ENCODE measurements around the gene HIVEP2. TPM values are rescaled to one million over a fixed set of nuclear protein-coding genes. Genes with fewer than 3 reads are reported as not detected.

The HIVEP2 gene
- total RNA-seq, 1 donor from 2014 or later, result 7.9 TPM

DNA sequence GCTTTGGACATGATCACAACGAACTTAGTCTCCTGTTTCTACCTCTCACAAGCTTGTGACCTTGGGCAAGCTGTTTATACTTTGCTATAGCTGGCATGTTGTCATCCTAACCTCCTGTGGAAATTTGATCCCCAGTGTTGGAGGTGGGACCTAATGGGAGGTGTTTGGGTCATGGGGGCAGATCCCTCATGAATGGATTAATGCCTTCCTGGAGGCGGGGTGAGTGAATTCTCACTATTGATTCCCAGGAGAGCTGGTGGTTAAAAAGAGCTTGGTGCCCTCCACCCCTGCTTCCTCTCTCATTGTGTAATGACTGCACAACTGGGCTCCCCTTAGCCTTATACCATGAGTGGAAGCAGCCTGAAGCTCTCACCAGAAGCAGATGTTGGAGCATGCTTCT, 228.9 kb downstream of the HIVEP2 start:
- FAIRE-seq (no peak), DNase-seq (ENCODE audit: low read depth) (no peak)
- Histone ChIP-seq H3K36me3 (ENCODE audit: control insufficient read depth, insufficient read depth, low read length) (no peaks in the 10 kb centered on the region), H3K4me3 (ENCODE audit: low read depth, low read length) (no peak overlapping the region), H3K27me3 (ENCODE audit: control insufficient read depth, insufficient read depth, low read length) (peaks cover 1% of the 10 kb centered on the region)
- TF ChIP-seq, protein P1, sequence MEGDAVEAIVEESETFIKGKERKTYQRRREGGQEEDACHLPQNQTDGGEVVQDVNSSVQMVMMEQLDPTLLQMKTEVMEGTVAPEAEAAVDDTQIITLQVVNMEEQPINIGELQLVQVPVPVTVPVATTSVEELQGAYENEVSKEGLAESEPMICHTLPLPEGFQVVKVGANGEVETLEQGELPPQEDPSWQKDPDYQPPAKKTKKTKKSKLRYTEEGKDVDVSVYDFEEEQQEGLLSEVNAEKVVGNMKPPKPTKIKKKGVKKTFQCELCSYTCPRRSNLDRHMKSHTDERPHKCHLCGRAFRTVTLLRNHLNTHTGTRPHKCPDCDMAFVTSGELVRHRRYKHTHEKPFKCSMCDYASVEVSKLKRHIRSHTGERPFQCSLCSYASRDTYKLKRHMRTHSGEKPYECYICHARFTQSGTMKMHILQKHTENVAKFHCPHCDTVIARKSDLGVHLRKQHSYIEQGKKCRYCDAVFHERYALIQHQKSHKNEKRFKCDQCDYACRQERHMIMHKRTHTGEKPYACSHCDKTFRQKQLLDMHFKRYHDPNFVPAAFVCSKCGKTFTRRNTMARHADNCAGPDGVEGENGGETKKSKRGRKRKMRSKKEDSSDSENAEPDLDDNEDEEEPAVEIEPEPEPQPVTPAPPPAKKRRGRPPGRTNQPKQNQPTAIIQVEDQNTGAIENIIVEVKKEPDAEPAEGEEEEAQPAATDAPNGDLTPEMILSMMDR (IDR thresholded peaks at IDR 0.05; ENCODE audit: insufficient read depth, low read length, severe bottlenecking), result no peak

DNA sequence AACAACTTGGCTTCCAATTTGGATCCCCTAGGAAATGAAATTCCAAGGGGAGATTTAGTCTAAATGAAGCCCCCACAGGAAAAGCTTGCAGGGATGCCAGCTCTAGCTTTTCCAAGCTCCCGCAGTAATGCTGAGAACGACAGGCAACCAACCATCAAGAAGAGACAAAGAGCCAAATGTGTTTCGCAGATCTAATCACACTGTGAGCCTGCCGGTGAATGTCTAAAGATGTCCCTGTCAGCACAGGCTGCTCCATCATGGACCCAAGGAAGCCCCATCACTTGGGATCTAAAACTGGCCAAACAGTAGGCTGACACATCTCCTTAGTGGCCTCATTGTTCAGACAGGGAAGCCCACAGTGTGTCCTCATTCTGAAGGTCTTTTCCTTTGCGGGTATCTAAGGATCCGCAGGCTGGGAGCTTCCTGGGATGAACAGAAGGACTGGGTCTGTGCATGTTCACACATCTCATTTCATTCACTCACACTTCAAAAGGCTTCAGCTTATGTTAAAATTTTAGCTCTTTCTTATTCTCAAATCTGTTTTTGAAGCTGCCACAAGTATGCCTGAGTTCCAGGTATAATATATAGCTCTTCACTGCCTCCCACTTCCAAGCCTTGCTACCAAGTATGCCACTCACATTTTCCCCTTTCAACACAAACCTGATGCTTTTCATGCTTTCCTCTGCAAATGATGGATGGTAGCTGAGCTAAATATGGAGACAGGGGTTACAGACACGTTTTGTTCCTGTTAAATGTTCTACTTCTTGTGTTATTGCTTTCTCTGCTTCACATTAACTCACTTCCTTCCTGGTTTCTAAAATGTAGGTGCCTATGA, 229.8 kb downstream of the HIVEP2 start:
- no peak overlapping the region for H3K4me3 ChIP-seq (ENCODE audit: low read depth, low read length)
- no peak for DNase-seq (ENCODE audit: low read depth)
- peaks cover 1% of the 10 kb centered on the region for H3K27me3 ChIP-seq (ENCODE audit: control insufficient read depth, insufficient read depth, low read length)
- TF ChIP-seq, protein P1 (IDR thresholded peaks at IDR 0.05; ENCODE audit: insufficient read depth, low read length, severe bottlenecking), result no peak
- no peak for FAIRE-seq
- H3K36me3 ChIP-seq (ENCODE audit: control insufficient read depth, insufficient read depth, low read length), result no peaks in the 10 kb centered on the region

DNA sequence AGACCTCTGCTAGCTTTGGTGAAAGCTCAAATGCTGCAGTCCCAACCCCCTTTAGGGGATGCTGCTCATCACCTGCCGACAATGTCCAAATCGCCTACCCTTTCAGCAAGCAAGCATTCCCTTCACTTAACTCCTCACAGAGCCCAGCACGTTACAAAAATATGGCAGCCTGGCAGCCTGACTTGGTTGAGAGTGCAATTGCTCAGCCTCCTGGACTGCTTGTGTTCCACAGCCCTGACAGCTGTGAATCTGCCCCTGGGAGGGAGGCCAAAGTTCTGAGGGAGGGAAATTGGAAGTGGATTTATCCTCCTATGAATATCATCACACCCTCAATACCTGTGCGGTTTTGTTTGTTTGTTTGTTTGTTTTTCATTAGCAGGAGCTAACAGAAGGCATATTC, 231.0 kb downstream of the HIVEP2 start:
- H3K27me3 ChIP-seq (ENCODE audit: control insufficient read depth, insufficient read depth, low read length), result peaks cover 1% of the 10 kb centered on the region
- no peak for FAIRE-seq
- H3K36me3 ChIP-seq (ENCODE audit: control insufficient read depth, insufficient read depth, low read length), result no peaks in the 10 kb centered on the region
- TF ChIP-seq, protein P1 (IDR thresholded peaks at IDR 0.05; ENCODE audit: insufficient read depth, low read length, severe bottlenecking), result no peak
- no peak for DNase-seq (ENCODE audit: low read depth)
- no peak overlapping the region for H3K4me3 ChIP-seq (ENCODE audit: low read depth, low read length)

DNA sequence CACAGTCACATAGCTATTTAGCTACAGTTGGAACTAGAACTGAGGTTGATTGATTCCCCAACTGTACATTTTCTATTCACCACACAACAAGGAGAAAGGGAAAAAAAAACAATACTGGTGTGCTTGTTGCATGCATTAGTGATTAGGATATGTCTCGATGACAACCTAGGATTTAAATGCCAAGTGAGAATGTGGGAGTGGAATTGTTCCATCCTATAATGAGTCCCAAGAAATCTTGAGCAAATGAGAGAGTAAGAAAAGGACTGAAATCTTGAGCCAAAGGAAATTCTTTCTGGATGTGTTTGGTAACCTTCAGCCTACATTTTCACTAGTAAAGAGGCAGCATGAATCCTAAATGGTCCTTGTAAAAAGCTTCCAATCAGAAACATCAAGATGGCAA, 232.7 kb downstream of the HIVEP2 start:
- no peak overlapping the region for H3K4me3 ChIP-seq (ENCODE audit: low read depth, low read length)

DNA sequence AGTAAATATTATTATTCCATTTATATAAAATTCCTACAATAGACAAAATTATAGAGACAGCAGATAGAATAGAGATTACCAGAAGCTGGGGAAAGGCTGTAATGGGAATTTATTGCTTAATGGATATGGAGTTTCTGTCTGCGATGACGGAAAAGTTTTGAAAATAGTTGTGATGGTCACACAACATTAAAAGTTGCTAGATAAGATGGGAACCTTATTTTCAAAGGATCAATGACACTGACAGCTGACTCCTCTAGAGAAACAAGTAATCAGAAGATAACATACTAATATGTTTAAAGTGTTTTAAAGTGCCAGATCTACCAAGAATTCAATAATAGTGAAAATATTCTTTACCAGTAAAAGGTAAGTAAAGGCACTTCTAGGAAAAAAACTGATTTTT, 236.3 kb downstream of the HIVEP2 start:
- FAIRE-seq (no peak), DNase-seq (ENCODE audit: low read depth) (no peak)
- Histone ChIP-seq H3K36me3 (ENCODE audit: control insufficient read depth, insufficient read depth, low read length) (no peaks in the 10 kb centered on the region), H3K27me3 (ENCODE audit: control insufficient read depth, insufficient read depth, low read length) (no peaks in the 10 kb centered on the region), H3K4me3 (ENCODE audit: low read depth, low read length) (no peak overlapping the region)
- TF ChIP-seq, protein P1 (IDR thresholded peaks at IDR 0.05; ENCODE audit: insufficient read depth, low read length, severe bottlenecking), result no peak

More for the DNA sequence above, 232.7 kb downstream of the HIVEP2 start:
- no peak for FAIRE-seq
- H3K36me3 ChIP-seq (ENCODE audit: control insufficient read depth, insufficient read depth, low read length), result no peaks in the 10 kb centered on the region
- TF ChIP-seq, protein P1 (IDR thresholded peaks at IDR 0.05; ENCODE audit: insufficient read depth, low read length, severe bottlenecking), result no peak
- H3K27me3 ChIP-seq (ENCODE audit: control insufficient read depth, insufficient read depth, low read length), result no peaks in the 10 kb centered on the region
- no peak for DNase-seq (ENCODE audit: low read depth)

Data from bronchial epithelial cell (primary cell).